Esophagus squamous epithelium (tissue), 4 donors: ENCODE measurements around the gene SLC24A3.

Experiments
- POLR2A ChIP-seq, 4 donors: fragments of 450-650 bp; IDR thresholded peaks; one replicate each; pipeline ENCODE4 v1.6.1; 2017; ENCODE audit warnings: antibody characterized with exemption in 4 of 4, mild to moderate bottlenecking in 4 of 4, moderate library complexity in 3 of 4
- TF ChIP-seq, protein P1 (sequence below), 6 experiments: fragments of 450-650 bp in 4 of 6; fragments of 200-600 bp in 2 of 6; sonication (generic) in 2 of 6; IDR thresholded peaks; one replicate each; pipeline ENCODE4 v1.5.1; 2016 to 2019; ENCODE audit warnings: antibody characterized with exemption in 6 of 6, mild to moderate bottlenecking in 4 of 6, moderate library complexity in 4 of 6

DNA sequence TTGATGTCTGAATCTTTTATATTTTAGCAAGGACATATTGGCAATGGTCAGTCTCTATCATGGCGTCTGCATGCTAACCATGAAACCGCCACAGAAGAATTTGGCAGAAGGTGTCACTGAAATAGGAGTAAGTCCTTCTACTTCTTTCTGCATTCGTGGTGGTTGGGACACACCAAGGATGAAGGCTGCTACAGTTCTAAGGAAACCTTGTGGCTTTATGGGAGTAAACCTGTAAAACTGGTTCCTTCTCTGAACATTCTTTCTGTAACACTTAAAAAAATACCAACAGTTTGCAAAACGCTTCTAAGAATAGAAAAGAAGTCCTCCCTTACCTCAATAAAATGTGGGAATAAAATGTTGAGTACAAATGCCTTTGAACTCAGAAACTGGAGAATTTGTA, 195.3 kb downstream of the SLC24A3 start:
- TF ChIP-seq, protein P1, sequence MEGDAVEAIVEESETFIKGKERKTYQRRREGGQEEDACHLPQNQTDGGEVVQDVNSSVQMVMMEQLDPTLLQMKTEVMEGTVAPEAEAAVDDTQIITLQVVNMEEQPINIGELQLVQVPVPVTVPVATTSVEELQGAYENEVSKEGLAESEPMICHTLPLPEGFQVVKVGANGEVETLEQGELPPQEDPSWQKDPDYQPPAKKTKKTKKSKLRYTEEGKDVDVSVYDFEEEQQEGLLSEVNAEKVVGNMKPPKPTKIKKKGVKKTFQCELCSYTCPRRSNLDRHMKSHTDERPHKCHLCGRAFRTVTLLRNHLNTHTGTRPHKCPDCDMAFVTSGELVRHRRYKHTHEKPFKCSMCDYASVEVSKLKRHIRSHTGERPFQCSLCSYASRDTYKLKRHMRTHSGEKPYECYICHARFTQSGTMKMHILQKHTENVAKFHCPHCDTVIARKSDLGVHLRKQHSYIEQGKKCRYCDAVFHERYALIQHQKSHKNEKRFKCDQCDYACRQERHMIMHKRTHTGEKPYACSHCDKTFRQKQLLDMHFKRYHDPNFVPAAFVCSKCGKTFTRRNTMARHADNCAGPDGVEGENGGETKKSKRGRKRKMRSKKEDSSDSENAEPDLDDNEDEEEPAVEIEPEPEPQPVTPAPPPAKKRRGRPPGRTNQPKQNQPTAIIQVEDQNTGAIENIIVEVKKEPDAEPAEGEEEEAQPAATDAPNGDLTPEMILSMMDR (IDR thresholded peaks at IDR 0.05), result no peak
- TF ChIP-seq POLR2A (IDR thresholded peaks at IDR 0.05), result no peak
